ENCODE measurements around the gene PPM1J.

Gene PPM1J

GRCh38 chr1:112703706-112704105 is 11.4 kb downstream of the PPM1J start:
- DNase-seq = no peak

GRCh38 chr1:112702420-112703261 is 12.5 kb downstream of the PPM1J start:
- no peak for DNase-seq

GRCh38 chr1:112702067-112702395 is 13.1 kb downstream of the PPM1J start:
- no peak for DNase-seq

GRCh38 chr1:112701227-112702066 is 13.7 kb downstream of the PPM1J start:
- DNase-seq = no peak

- DNase-seq = peak; percentile 41
Observed at GRCh38 chr1:112700290-112701226, 14.6 kb downstream of the PPM1J start.

- no peak for DNase-seq
Observed at GRCh38 chr1:112699425-112700144, 15.5 kb downstream of the PPM1J start.

- DNase-seq = peak; percentile 19
Observed at GRCh38 chr1:112698366-112699310, 16.5 kb downstream of the PPM1J start.

GRCh38 chr1:112697781-112698201 is 17.3 kb downstream of the PPM1J start:
- DNase-seq = no peak

GRCh38 chr1:112696578-112697314 is 18.4 kb downstream of the PPM1J start:
- no peak for DNase-seq

- DNase-seq = no peak
Observed at GRCh38 chr1:112695276-112695675, 19.9 kb downstream of the PPM1J start.

- DNase-seq = no peak
Observed at GRCh38 chr1:112694363-112694929, 20.7 kb downstream of the PPM1J start.

- no peak for DNase-seq
Observed at GRCh38 chr1:112693821-112694220, 21.3 kb downstream of the PPM1J start.

GRCh38 chr1:112692681-112693080 is 22.5 kb downstream of the PPM1J start:
- no peak for DNase-seq

GRCh38 chr1:112689842-112690237 is 25.3 kb downstream of the PPM1J start:
- DNase-seq = no peak

- no peak for DNase-seq
Observed at GRCh38 chr1:112689196-112689841, 25.8 kb downstream of the PPM1J start.

GRCh38 chr1:112688781-112689193 is 26.3 kb downstream of the PPM1J start:
- no peak for DNase-seq

GRCh38 chr1:112687785-112688496 is 27.2 kb downstream of the PPM1J start:
- DNase-seq = no peak

GRCh38 chr1:112687361-112687760 is 27.8 kb downstream of the PPM1J start:
- no peak for DNase-seq

- no peak for DNase-seq
Observed at GRCh38 chr1:112686835-112687234, 28.3 kb downstream of the PPM1J start.
